ENCODE results near the gene TCERG1. TPM values are rescaled to one million over a fixed set of nuclear protein-coding genes. Genes with fewer than 3 reads are reported as not detected.

Gene TCERG1
- total and polyA plus RNA-seq, 2 donors (not counting 1 experiment from before 2014, with no cell fraction given): 44.6 to 95.2 TPM

DNA sequence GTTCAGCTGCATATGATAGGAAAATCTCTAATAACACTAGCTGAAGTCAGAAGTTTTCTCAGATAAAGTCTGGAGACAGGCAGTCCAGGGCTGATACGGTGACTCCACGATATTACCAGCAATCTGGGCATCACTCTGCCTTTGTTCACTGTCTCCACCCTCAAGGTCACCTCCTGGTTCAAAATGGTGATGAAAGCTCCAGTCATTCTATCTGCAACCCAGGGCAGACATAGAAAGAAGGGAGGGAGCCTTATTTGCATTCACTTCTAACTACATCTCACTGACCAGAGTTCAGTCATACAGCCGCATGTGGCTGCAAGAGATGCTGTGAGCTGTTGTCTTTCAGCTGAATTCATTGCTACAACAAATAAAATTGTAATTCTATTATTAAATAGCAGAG lies 91.3 kb downstream of the TCERG1 start:
- H3K9me3 Mint-ChIP-seq (ENCODE audit: insufficient read depth): no peaks in the 10 kb centered on the region
- Histone ChIP-seq H3K27ac (ENCODE audit: low read length in 2 of 2) (no peak overlapping the region), H3K4me3 (ENCODE audit: control extremely low read depth in 1 of 5, extremely low read depth in 1 of 5, insufficient read depth in 1 of 5, low read depth in 2 of 5, low read length in 4 of 5) (no peak overlapping the region), H3K9ac (ENCODE audit: low read length) (no peak overlapping the region), H3K4me2 (replicated peaks; ENCODE audit: low read depth, low read length, poor library complexity, severe bottlenecking) (no peak overlapping the region), H3K27me3 (replicated peaks in 1 of 4; ENCODE audit: control extremely low read depth in 1 of 4, control insufficient read depth in 3 of 4, insufficient read depth in 4 of 4, low read length in 3 of 4) (no peaks in the 10 kb centered on the region), H3K9me3 (ENCODE audit: control extremely low read depth in 1 of 3, control insufficient read depth in 2 of 3, insufficient read depth in 1 of 3, low read length in 2 of 3) (no peaks in the 10 kb centered on the region), H3K79me2 (ENCODE audit: control insufficient read depth, insufficient read depth, low read length) (no peaks in the 10 kb centered on the region), H4K20me1 (ENCODE audit: control insufficient read depth, insufficient read depth, low read length, poor library complexity, severe bottlenecking) (no peaks in the 10 kb centered on the region), H3K4me1 (ENCODE audit: control insufficient read depth in 2 of 2, insufficient read depth in 2 of 2, low read length in 2 of 2) (no peaks in the 10 kb centered on the region), H2AFZ (ENCODE audit: insufficient read depth, low read depth, low read length, poor library complexity, severe bottlenecking) (no peak overlapping the region), H3K36me3 (replicated peaks in 1 of 2; ENCODE audit: control extremely low read depth in 1 of 2, control insufficient read depth in 1 of 2, extremely low read depth in 1 of 2, insufficient read depth in 2 of 2, low read length in 1 of 2) (no peaks in the 10 kb centered on the region)
- H3K27ac Mint-ChIP-seq: no peak overlapping the region
- TF ChIP-seq, protein P1, sequence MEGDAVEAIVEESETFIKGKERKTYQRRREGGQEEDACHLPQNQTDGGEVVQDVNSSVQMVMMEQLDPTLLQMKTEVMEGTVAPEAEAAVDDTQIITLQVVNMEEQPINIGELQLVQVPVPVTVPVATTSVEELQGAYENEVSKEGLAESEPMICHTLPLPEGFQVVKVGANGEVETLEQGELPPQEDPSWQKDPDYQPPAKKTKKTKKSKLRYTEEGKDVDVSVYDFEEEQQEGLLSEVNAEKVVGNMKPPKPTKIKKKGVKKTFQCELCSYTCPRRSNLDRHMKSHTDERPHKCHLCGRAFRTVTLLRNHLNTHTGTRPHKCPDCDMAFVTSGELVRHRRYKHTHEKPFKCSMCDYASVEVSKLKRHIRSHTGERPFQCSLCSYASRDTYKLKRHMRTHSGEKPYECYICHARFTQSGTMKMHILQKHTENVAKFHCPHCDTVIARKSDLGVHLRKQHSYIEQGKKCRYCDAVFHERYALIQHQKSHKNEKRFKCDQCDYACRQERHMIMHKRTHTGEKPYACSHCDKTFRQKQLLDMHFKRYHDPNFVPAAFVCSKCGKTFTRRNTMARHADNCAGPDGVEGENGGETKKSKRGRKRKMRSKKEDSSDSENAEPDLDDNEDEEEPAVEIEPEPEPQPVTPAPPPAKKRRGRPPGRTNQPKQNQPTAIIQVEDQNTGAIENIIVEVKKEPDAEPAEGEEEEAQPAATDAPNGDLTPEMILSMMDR (IDR thresholded peaks at IDR 0.05): no peak
- TF ChIP-seq EZH2 (IDR thresholded peaks at IDR 0.05; ENCODE audit: borderline replicate concordance, insufficient read depth, low read depth, low read length, poor library complexity, severe bottlenecking): no peak
- H3K27me3 Mint-ChIP-seq: peaks cover 4% of the 10 kb centered on the region
- no CpG with 5 or more reads among the region's 3 CpGs for WGBS (ENCODE audit: insufficient coverage)
- POLR2A ChIA-PET: no interaction called here
- H3K4me3 Mint-ChIP-seq: no peak overlapping the region
- no peak for ATAC-seq (ENCODE audit: low read depth)
- no peak for DNase-seq
- H3K4me1 Mint-ChIP-seq: peaks cover 3% of the 10 kb centered on the region
- CTCF ChIA-PET: interaction anchor here (0.8 to 1.5 kb wide), 3 partner anchors 9 to 425 kb away, joined by 3 to 4 read pairs (median 4); no protein-coding TSS in a partner anchor
- intact Hi-C loops (cut with micrococcal nuclease): loop anchor here (10.0 kb wide), 1 partner anchor 1286 kb away; no protein-coding TSS in a partner anchor

DNA sequence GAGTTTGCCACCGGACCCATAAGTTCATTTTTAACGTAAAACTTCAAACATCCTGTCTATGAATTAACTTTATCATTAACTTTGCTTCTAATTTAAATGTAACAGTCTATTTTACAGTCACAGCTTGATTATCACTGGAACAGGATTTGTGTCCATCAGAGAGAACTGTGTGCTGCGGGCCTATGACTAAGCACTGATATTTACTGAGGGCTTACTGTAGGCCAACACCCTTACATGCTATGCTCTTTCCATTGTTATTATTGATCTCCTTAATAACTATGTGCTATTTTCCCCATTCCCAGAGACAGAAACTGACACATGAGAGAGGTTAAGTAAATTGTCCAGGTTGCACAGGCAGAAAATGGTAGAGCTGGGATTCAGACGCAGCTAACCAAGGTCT lies 92.8 kb downstream of the TCERG1 start:
- no peak overlapping the region for H3K4me3 ChIP-seq (ENCODE audit: control extremely low read depth in 1 of 5, extremely low read depth in 1 of 5, insufficient read depth in 1 of 5, low read depth in 2 of 5, low read length in 4 of 5)
- no peaks in the 10 kb centered on the region for H3K9me3 ChIP-seq (ENCODE audit: control extremely low read depth in 1 of 3, control insufficient read depth in 2 of 3, insufficient read depth in 1 of 3, low read length in 2 of 3)
- no peak overlapping the region for H3K4me2 ChIP-seq (replicated peaks; ENCODE audit: low read depth, low read length, poor library complexity, severe bottlenecking)
- Mint-ChIP-seq H3K27me3 (peaks cover 7% of the 10 kb centered on the region), H3K4me1 (peaks cover 2% of the 10 kb centered on the region), H3K4me3 (no peak overlapping the region), H3K27ac (no peak overlapping the region), H3K9me3 (ENCODE audit: insufficient read depth) (no peaks in the 10 kb centered on the region)
- WGBS (ENCODE audit: insufficient coverage): no CpG with 5 or more reads among the region's 4 CpGs
- H2AFZ ChIP-seq (ENCODE audit: insufficient read depth, low read depth, low read length, poor library complexity, severe bottlenecking): no peak overlapping the region
- no peaks in the 10 kb centered on the region for H3K36me3 ChIP-seq (replicated peaks in 1 of 2; ENCODE audit: control extremely low read depth in 1 of 2, control insufficient read depth in 1 of 2, extremely low read depth in 1 of 2, insufficient read depth in 2 of 2, low read length in 1 of 2)
- TF ChIP-seq EZH2 (IDR thresholded peaks at IDR 0.05; ENCODE audit: borderline replicate concordance, insufficient read depth, low read depth, low read length, poor library complexity, severe bottlenecking): no peak
- TF ChIP-seq, protein P1 (IDR thresholded peaks at IDR 0.05): no peak
- CTCF ChIA-PET: interaction anchor here (0.8 to 5.1 kb wide), 2 partner anchors 7 to 23 kb away, joined by 3 to 41 read pairs; no protein-coding TSS in a partner anchor
- intact Hi-C loops (cut with micrococcal nuclease): loop anchor here (10.0 kb wide), 1 partner anchor 1285 kb away; no protein-coding TSS in a partner anchor
- no peak overlapping the region for H3K9ac ChIP-seq (ENCODE audit: low read length)
- no peaks in the 10 kb centered on the region for H3K79me2 ChIP-seq (ENCODE audit: control insufficient read depth, insufficient read depth, low read length)
- H3K27me3 ChIP-seq (replicated peaks in 1 of 4; ENCODE audit: control extremely low read depth in 1 of 4, control insufficient read depth in 3 of 4, insufficient read depth in 4 of 4, low read length in 3 of 4): no peaks in the 10 kb centered on the region
- POLR2A ChIA-PET: no interaction called here
- DNase-seq: no peak
- H4K20me1 ChIP-seq (ENCODE audit: control insufficient read depth, insufficient read depth, low read length, poor library complexity, severe bottlenecking): no peaks in the 10 kb centered on the region
- no peak for ATAC-seq (ENCODE audit: low read depth)
- no peaks in the 10 kb centered on the region for H3K4me1 ChIP-seq (ENCODE audit: control insufficient read depth in 2 of 2, insufficient read depth in 2 of 2, low read length in 2 of 2)
- no peak overlapping the region for H3K27ac ChIP-seq (ENCODE audit: low read length in 2 of 2)
